HG03196 (cell line): ENCODE data around the gene CRYBA1.
"Not testable (repeated sequence)": the region's sequence is repeated elsewhere in the genome, so short reads cannot be mapped to it uniquely, and the experiment has no call there.

Experiments
- ATAC-seq: cut with Tn5 transposase; IDR thresholded peaks from one replicate; pipeline ENCODE4 v1.9.1; 2021; ENCODE audit not compliant: unreplicated experiment

Gene CRYBA1

DNA sequence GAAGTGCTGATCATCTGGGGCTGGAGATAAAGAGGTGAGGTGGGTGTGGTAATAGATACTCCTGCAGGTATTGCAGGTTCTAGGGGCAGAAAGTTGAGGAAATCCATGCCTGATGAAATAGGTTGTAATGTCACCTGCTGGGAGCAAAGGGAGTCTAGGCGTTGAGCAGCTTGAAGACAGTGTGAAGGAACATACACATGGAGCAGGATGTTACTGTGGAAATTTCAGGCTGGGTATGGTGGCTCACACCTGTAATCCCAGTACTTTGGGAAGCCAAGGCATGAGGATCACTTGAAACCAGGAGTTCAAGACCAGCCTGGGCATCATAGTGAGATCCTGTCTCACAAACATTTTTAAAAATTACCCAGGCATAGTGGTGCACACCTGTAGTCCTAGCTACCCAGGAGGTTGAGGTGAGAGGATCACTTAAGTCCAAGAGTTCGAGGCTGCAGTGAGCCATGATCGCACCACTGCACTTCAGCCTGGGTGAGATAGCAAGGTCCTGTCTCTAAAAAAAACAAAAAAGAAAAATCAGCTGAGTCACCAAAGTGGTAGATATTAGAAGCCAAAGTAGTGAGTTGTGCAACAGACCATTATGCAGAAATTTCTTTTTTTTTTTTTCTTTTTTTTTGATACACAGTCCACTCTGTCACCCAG is 9.1 kb upstream of the CRYBA1 start:
- no peak for ATAC-seq

GRCh38 chr17:29238133-29238850 is 8.4 kb upstream of the CRYBA1 start:
- no peak for ATAC-seq

- ATAC-seq = no peak
Measured at GRCh38 chr17:29240477-29240876, 6.2 kb upstream of the CRYBA1 start.

- no peak for ATAC-seq
Measured at GRCh38 chr17:29240968-29241963, 5.4 kb upstream of the CRYBA1 start.

DNA sequence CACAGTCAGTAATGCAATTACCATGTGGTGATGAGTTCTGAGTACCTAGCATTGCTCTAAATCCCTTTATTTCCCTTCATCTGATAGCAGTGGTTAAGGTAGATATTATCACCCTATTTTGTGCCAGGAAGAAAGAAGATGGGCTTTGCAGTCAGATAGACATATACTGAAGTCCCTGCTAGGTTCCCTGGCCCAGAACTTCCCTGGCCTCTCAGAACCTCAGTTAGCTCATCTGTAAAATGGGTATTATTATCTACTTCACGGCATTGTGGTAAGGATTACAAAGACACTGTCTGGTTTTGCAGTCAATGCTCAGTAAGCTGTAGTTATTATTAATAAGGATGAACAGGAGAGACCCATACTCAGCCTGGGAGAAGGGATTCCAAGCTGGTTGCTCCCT is 4.6 kb upstream of the CRYBA1 start:
- ATAC-seq = no peak

GRCh38 chr17:29242790-29243189 is 3.9 kb upstream of the CRYBA1 start:
- ATAC-seq = no peak

DNA sequence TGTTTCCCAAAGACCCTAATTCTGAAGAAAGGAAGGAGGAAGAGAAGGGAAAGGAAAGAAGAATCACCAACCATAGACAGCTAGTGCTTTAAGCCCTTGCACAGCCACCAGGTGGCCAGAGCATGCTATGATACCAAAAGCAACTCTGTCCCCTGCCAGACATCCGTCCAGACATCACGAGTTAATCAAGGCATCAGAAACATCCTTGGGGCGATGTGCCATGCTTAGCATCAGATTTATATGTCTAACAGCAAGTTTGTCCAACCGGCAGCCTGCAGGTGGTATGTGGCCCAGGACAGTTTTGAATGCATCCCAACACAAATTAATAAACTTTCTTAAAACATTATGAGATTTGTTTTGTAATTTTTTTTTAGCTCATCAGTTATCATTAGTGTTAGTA is 2.9 kb upstream of the CRYBA1 start:
- no peak for ATAC-seq

DNA sequence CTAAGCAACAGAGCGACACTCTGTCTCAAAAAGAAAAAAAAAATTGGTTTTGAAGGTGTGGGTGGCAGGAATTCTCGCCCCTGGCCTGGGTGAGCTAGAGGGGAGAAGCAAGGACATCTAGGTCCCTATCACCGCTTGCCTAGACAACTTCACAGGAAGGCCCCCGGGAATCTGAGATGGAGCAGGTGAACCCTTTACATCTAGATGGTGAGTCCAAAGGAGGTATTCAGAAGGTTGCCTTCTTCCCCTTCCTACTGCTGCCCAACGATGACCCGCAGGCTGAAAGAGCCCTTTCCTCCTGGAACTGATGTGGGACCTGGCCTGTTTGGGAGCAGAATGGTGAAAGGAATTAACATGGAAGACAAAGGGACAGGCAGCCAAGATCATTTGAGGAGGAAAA is 1.3 kb upstream of the CRYBA1 start:
- no peak for ATAC-seq

GRCh38 chr17:29247219-29247618 is 560 bp downstream of the CRYBA1 start:
- no peak for ATAC-seq

DNA sequence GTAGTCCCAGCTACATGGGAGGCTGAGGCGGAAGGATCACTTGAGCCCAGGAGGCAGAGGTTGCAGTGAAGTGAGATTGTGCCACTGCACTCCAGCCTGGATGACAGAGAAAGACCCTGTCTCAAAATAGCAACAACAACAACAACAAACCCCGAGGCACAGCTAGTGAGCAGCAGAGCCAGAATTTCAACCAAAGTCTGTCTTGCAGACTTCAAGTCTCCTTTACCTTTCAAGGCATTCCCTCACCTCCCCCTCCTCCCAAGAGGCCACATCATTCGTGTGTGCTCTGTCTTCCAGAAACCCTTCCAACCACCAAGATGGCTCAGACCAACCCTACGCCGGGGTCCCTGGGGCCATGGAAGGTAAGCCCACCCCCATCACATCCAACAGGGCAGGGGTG is 2.2 kb downstream of the CRYBA1 start:
- ATAC-seq = no peak

- ATAC-seq = no peak
Measured at GRCh38 chr17:29250666-29251065, 4.0 kb downstream of the CRYBA1 start.

GRCh38 chr17:29251184-29251583 is 4.5 kb downstream of the CRYBA1 start:
- no peak for ATAC-seq

GRCh38 chr17:29252101-29252791 is 5.6 kb downstream of the CRYBA1 start:
- ATAC-seq = no peak

DNA sequence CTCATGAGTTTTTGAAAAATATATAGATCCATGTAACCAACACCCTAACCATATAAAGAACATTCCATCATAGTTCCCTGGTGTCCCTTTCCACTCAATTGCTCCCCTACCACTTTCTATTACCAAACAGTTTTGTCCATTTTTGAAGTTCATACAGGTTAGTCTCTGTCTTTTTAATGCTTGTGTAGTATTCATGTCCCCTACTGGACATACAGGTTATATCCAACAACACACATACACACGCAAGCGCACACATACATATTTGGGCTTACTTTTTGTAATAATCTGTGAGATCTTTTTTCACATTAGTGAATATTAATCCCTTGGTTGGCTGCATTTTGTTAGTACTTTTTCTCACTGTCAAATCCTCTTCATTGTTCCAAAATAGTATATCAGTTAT is 6.4 kb downstream of the CRYBA1 start:
- ATAC-seq = no peak

GRCh38 chr17:29255926-29256522 is 9.4 kb downstream of the CRYBA1 start:
- ATAC-seq = no peak

DNA sequence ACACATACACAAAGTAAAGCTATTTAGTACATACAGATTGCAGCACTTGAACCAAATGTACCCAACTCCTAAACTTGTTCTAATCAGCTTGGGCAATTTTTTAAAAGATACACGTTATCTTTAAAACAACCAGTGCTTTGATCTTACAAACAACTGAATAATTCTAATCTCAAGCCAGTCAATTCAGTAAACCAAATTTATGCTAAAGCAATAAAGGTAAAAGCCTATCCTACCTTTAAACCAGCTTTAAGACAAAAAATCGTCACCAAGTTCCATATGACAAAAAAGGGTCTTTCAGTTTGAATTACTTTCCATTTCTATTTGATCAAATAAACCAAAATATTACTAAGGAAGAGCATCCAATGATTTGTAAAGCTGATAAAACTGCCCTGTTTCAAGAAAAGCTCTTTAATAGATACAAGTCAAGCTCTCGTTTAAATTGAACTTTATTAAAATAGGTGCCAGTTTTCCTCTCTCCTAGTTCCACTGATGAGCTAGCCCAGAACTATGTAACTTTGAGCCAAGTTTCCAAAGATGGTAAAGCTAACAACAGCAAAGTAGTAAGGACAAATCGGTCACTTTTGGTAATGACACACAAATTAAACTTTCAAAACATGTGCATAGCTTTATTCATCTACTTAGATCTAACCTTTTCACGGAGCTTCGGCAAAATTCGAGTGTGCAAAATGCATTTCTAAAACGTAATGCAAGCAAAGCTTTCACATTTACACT is 10.2 kb downstream of the CRYBA1 start:
- ATAC-seq = no peak

DNA sequence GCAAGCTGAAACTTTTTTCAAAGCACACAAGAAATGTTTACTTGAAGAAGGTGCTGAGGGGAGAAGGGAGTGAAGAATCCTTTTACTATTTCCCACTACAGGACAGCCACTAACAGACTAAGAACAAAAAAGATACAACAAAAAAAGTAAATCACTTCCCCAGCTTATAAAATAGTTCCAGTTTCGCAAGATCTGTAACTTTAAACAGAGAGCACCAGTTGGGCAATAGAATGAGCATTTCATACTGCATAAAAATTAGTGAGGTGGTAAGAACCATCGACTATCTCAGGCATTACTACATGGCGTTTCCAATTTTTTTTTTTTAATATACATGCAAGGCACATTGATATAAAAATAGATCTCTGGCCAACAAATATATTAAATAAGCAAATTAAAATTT is 11.1 kb downstream of the CRYBA1 start:
- ATAC-seq = no peak

- ATAC-seq = no peak
Measured at GRCh38 chr17:29263916-29264315, 17.3 kb downstream of the CRYBA1 start.

DNA sequence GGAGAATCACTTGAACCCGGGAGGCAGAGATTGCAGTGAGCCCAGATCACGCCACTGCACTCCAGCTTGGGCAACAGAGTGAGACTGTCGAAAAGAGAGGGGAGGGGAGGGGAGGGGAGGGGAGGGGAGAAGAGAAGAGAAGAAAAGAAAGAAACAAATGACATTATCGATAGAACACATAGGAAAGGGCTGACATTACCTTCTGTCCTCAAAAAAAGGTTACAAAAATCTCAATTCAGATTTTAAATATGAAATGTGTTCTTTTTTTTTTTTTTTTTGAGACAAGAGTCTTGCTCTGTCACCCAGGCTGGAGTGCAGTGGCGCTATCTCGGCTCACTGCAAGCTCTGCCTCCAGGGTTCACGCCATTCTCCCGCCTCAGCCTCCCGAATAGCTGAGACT is 25.3 kb downstream of the CRYBA1 start:
- ATAC-seq = not testable (repeated sequence)

DNA sequence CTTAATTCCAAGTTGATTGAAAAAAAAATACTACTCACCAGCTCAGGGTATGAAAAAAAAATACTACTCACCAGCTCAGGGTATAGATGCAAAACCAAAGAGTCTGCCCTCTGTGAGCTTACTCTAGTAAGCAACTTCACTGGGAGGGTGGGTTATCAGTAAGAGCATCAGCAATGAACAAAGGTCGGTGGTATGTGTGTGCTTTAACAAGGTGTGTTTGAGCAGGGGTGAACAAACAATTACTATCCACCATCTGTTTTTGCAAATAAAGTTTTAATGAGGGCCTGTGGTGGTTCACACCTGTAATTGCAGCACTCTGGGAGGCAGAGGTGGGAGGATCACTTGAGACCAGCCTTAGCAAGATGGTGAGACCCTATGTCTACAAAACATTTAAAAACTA is 27.3 kb downstream of the CRYBA1 start:
- ATAC-seq = no peak
